Neural progenitor cell (in vitro differentiated cells): ENCODE measurements around the gene NLRC3. TPM values are rescaled to one million over a fixed set of nuclear protein-coding genes. Genes with fewer than 3 reads are reported as not detected.
"Not testable (repeated sequence)": the region's sequence is repeated elsewhere in the genome, so short reads cannot be mapped to it uniquely, and the experiment has no call there.

ENCODE experiments used
- DNase-seq: peaks from one replicate; pipeline ENCODE4 v3.0.0-alpha.2; 2016; ENCODE audit warnings: low spot score
- H2AFZ ChIP-seq: fragments of 200-600 bp; sonication (generic); replicated peaks from 2 replicates; pipeline ENCODE4 v1.6.1; 2016; ENCODE audit warnings: antibody characterized with exemption
- H3F3A ChIP-seq: fragments of 200-600 bp; sonication (generic); 2 replicates; pipeline ENCODE4 v1.6.1; 2016; ENCODE audit warnings: antibody characterized with exemption, low read depth
- H3K27ac ChIP-seq: fragments of 200-600 bp; sonication (generic); 2 replicates; pipeline ENCODE4 v1.5.1; 2016; ENCODE audit warnings: mild to moderate bottlenecking
- H3K27me3 ChIP-seq: fragments of 200-600 bp; sonication (generic); 2 replicates; pipeline ENCODE4 v1.6.1; 2016; ENCODE audit warnings: mild to moderate bottlenecking, moderate library complexity
- H3K36me3 ChIP-seq: fragments of 200-600 bp; sonication (generic); 2 replicates; pipeline ENCODE4 v1.5.1; 2016
- H3K4me1 ChIP-seq: fragments of 200-600 bp; sonication (generic); 2 replicates; pipeline ENCODE4 v1.6.1; 2016; ENCODE audit warnings: mixed run types
- H3K4me2 ChIP-seq: fragments of 200-600 bp; sonication (generic); 2 replicates; pipeline ENCODE4 v1.6.1; 2016
- H3K4me3 ChIP-seq: fragments of 200-600 bp; sonication (generic); 2 replicates; pipeline ENCODE4 v1.5.1; 2016
- H3K79me2 ChIP-seq: fragments of 200-600 bp; sonication (generic); 2 replicates; pipeline ENCODE4 v1.6.1; 2016; ENCODE audit warnings: low read depth
- H3K9ac ChIP-seq: fragments of 200-600 bp; sonication (generic); 2 replicates; pipeline ENCODE4 v1.6.1; 2016
- H3K9me3 ChIP-seq: fragments of 200-600 bp; sonication (generic); 2 replicates; pipeline ENCODE4 v1.5.1; 2016; ENCODE audit warnings: low read depth
- H4K20me1 ChIP-seq: fragments of 200-600 bp; sonication (generic); 2 replicates; pipeline ENCODE4 v1.6.1; 2016; ENCODE audit warnings: low read depth
- H3K27ac Mint-ChIP-seq: 3 replicates; pipeline ENCODE4 v1.8.0; 2021; ENCODE audit warnings: mixed read lengths
- H3K27me3 Mint-ChIP-seq: 2 replicates; pipeline ENCODE4 v1.8.0; 2022; ENCODE audit warnings: low read depth, mild to moderate bottlenecking, inconsistent platforms, moderate library complexity, mixed read lengths; ENCODE audit not compliant: insufficient read depth
- H3K36me3 Mint-ChIP-seq: 3 replicates; pipeline ENCODE4 v1.8.0; 2021; ENCODE audit warnings: mixed read lengths
- H3K4me1 Mint-ChIP-seq: 3 replicates; pipeline ENCODE4 v1.8.0; 2021; ENCODE audit warnings: mixed read lengths
- H3K4me3 Mint-ChIP-seq: 3 replicates; pipeline ENCODE4 v1.8.0; 2021; ENCODE audit warnings: mild to moderate bottlenecking, moderate library complexity, mixed read lengths
- H3K9me3 Mint-ChIP-seq: 3 replicates; pipeline ENCODE4 v1.8.0; 2020; ENCODE audit warnings: mixed read lengths
- CTCF ChIP-seq: fragments of 200-600 bp; sonication (generic); IDR thresholded peaks from 2 replicates; pipeline ENCODE4 v1.5.1; 2017; ENCODE audit warnings: antibody characterized with exemption, mild to moderate bottlenecking
- EZH2 ChIP-seq: fragments of 200-600 bp; sonication (generic); IDR thresholded peaks from 2 replicates; pipeline ENCODE4 v1.6.1; 2017; ENCODE audit warnings: antibody characterized with exemption, mild to moderate bottlenecking, moderate library complexity
- EZH2phosphoT487 ChIP-seq: fragments of 200-600 bp; sonication (generic); IDR thresholded peaks from 2 replicates; pipeline ENCODE4 v1.6.1; 2017; ENCODE audit warnings: antibody characterized with exemption
- total RNA-seq: library from RNA; depleted of rRNA; stranded (reverse); fragments of >200 nt; gene quantifications from 2 replicates; pipeline ENCODE4 v1.2.3, GENCODE V29; 2015; ENCODE audit warnings: low replicate concordance

Gene NLRC3
- total RNA-seq, 1 donor from 2014 or later: not detected

- Histone ChIP-seq H3K4me1 (peaks cover 14% of the 10 kb centered on the region), H3K4me3 (no peak overlapping the region), H4K20me1 (no peaks in the 10 kb centered on the region), H3K36me3 (no peaks in the 10 kb centered on the region), H3K4me2 (no peak overlapping the region), H3K9me3 (no peaks in the 10 kb centered on the region), H3F3A (peaks cover 17% of the 10 kb centered on the region), H2AFZ (no peak overlapping the region), H3K27ac (no peak overlapping the region), H3K79me2 (peaks cover 24% of the 10 kb centered on the region), H3K27me3 (peaks cover 6% of the 10 kb centered on the region), H3K9ac (no peak overlapping the region)
- DNase-seq: no peak
- Mint-ChIP-seq H3K4me3 (no peak overlapping the region), H3K9me3 (peaks cover 2% of the 10 kb centered on the region), H3K27me3 (peaks cover 8% of the 10 kb centered on the region), H3K36me3 (peaks cover 12% of the 10 kb centered on the region), H3K4me1 (peaks cover 16% of the 10 kb centered on the region), H3K27ac (no peak overlapping the region)
- TF ChIP-seq EZH2phosphoT487: no peak
- no peak for TF ChIP-seq CTCF
- no peak for TF ChIP-seq EZH2
These were observed 73.7 kb downstream of the NLRC3 start for GRCh38 chr16:3503523-3503922.

- H2AFZ ChIP-seq: no peak overlapping the region
- no peaks in the 10 kb centered on the region for H3K36me3 ChIP-seq
- no peaks in the 10 kb centered on the region for H3K9me3 ChIP-seq
- peaks cover 6% of the 10 kb centered on the region for H3K27me3 ChIP-seq
- no peaks in the 10 kb centered on the region for H4K20me1 ChIP-seq
- H3K4me1 ChIP-seq: peaks cover 14% of the 10 kb centered on the region
- peaks cover 8% of the 10 kb centered on the region for H3K27me3 Mint-ChIP-seq
- peaks cover 16% of the 10 kb centered on the region for H3K4me1 Mint-ChIP-seq
- peaks cover 24% of the 10 kb centered on the region for H3K79me2 ChIP-seq
- H3K27ac Mint-ChIP-seq: peak overlapping the region; percentile 11
- peak overlapping the region; percentile 71 for H3K4me3 ChIP-seq
- no peak overlapping the region for H3K27ac ChIP-seq
- peaks cover 17% of the 10 kb centered on the region for H3F3A ChIP-seq
- peaks cover 4% of the 10 kb centered on the region for H3K36me3 Mint-ChIP-seq
- peak overlapping the region; percentile 82 for H3K4me2 ChIP-seq
- peak overlapping the region; percentile 98 for H3K4me3 Mint-ChIP-seq
- H3K9ac ChIP-seq: peak overlapping the region; percentile 57
- peaks cover 2% of the 10 kb centered on the region for H3K9me3 Mint-ChIP-seq
- DNase-seq: no peak
- no peak for TF ChIP-seq CTCF
- no peak for TF ChIP-seq EZH2
- TF ChIP-seq EZH2phosphoT487: no peak
These were observed 75.3 kb downstream of the NLRC3 start for GRCh38 chr16:3501783-3502400.

GRCh38 chr16:3501412-3501761 is 75.8 kb downstream of the NLRC3 start:
- peaks cover 17% of the 10 kb centered on the region for H3F3A ChIP-seq
- H3K9ac ChIP-seq: peak overlapping the region; percentile 57
- H3K79me2 ChIP-seq: peaks cover 24% of the 10 kb centered on the region
- H3K36me3 Mint-ChIP-seq, H4K20me1 ChIP-seq, DNase-seq, H3K9me3 Mint-ChIP-seq, H3K27me3 Mint-ChIP-seq, H3K27me3 ChIP-seq, H3K9me3 ChIP-seq, H3K36me3 ChIP-seq: not testable (repeated sequence)
- H3K27ac ChIP-seq: peak overlapping the region; percentile 62
- peak overlapping the region; percentile 44 for H2AFZ ChIP-seq
- H3K4me2 ChIP-seq: peak overlapping the region; percentile 82
- peak overlapping the region; percentile 71 for H3K4me3 ChIP-seq
- peaks cover 14% of the 10 kb centered on the region for H3K4me1 ChIP-seq
- Mint-ChIP-seq H3K4me3 (peak overlapping the region; percentile 98), H3K4me1 (peaks cover 16% of the 10 kb centered on the region), H3K27ac (peak overlapping the region; percentile 94)

- DNase-seq: no peak
- H3K4me1 Mint-ChIP-seq: peaks cover 16% of the 10 kb centered on the region
- Histone ChIP-seq H3K4me1 (peaks cover 14% of the 10 kb centered on the region), H3K9me3 (no peaks in the 10 kb centered on the region), H2AFZ (no peak overlapping the region), H3K36me3 (no peaks in the 10 kb centered on the region), H3F3A (peaks cover 17% of the 10 kb centered on the region), H3K4me2 (no peak overlapping the region), H3K79me2 (peaks cover 24% of the 10 kb centered on the region), H3K9ac (no peak overlapping the region), H3K27ac (no peak overlapping the region), H3K27me3 (peaks cover 6% of the 10 kb centered on the region), H3K4me3 (no peak overlapping the region), H4K20me1 (no peaks in the 10 kb centered on the region)
- TF ChIP-seq EZH2 (no peak), EZH2phosphoT487 (no peak)
- no peak overlapping the region for H3K4me3 Mint-ChIP-seq
- H3K36me3 Mint-ChIP-seq: no peaks in the 10 kb centered on the region
- H3K27ac Mint-ChIP-seq: no peak overlapping the region
- H3K27me3 Mint-ChIP-seq: peaks cover 8% of the 10 kb centered on the region
- peaks cover 2% of the 10 kb centered on the region for H3K9me3 Mint-ChIP-seq
These were observed 78.2 kb downstream of the NLRC3 start for GRCh38 chr16:3498988-3499387.
